B cell (primary cell): ENCODE results near the gene FLYWCH2. TPM values are rescaled to one million over a fixed set of nuclear protein-coding genes. Genes with fewer than 3 reads are reported as not detected.

ENCODE experiments used
- ATAC-seq: fragments of 200-7000 bp; cut with Tn5 transposase; one replicate; pipeline ENCODE4 v1.10.0; 2021; ENCODE audit warnings: low read depth, mild to moderate bottlenecking, moderate number of reproducible peaks, moderate library complexity
- CTCF ChIA-PET: fragments of 350-600 bp; sonication (Branson Sonifier 250); formaldehyde crosslinking; loops from one replicate; lab custom pipeline; 2021; ENCODE audit warnings: antibody characterized with exemption, inconsistent platforms; lab: Charles Lee
- POLR2A ChIA-PET: fragments of 350-600 bp; sonication (Branson Sonifier 250); formaldehyde crosslinking; loops from one replicate; lab custom pipeline; 2021; ENCODE audit warnings: antibody characterized with exemption; lab: Charles Lee
- DNase-seq: peaks from one replicate; pipeline ENCODE4 v3.0.0; 2013
- H2AFZ ChIP-seq: 2 replicates; pipeline ENCODE4 v1.6.1; 2012; ENCODE audit warnings: mild to moderate bottlenecking, low read depth, low read length; ENCODE audit not compliant: insufficient read depth, poor library complexity, severe bottlenecking
- H3K27ac ChIP-seq, 2 donors: 1 replicate in 1 of 2; 2 replicates in 1 of 2; pipeline ENCODE4 v1.5.1; 2012 to 2013; ENCODE audit warnings: low read length in 2 of 2, mild to moderate bottlenecking in 2 of 2, moderate library complexity in 1 of 2
- H3K27me3 ChIP-seq, 4 experiments: fragments of 200-600 bp in 1 of 4; sonication (generic) in 1 of 4; replicated peaks in 1 of 4; 1 replicate in 2 of 4; 2 replicates in 2 of 4; pipeline versions ENCODE4 v1.6.1 to v1.7.0; 2013 to 2016; ENCODE audit warnings: low read length in 3 of 4, mild to moderate bottlenecking in 2 of 4, mixed read lengths in 1 of 4, moderate library complexity in 1 of 4; ENCODE audit not compliant: insufficient read depth in 4 of 4, control insufficient read depth in 3 of 4; ENCODE audit errors: control extremely low read depth in 1 of 4
- H3K36me3 ChIP-seq, 2 experiments: replicated peaks in 1 of 2; 1 replicate in 1 of 2; 2 replicates in 1 of 2; pipeline versions ENCODE4 v1.6.1 to v1.7.1; 2013; ENCODE audit warnings: low read length in 1 of 2; ENCODE audit not compliant: insufficient read depth in 2 of 2, control insufficient read depth in 1 of 2; ENCODE audit errors: control extremely low read depth in 1 of 2, extremely low read depth in 1 of 2
- H3K4me1 ChIP-seq, 2 donors: fragments of 200-600 bp in 1 of 2; sonication (generic) in 1 of 2; 1 replicate in 1 of 2; 2 replicates in 1 of 2; pipeline versions ENCODE4 v1.5.1 to v1.6.1; 2013 to 2017; ENCODE audit warnings: low read length in 2 of 2; ENCODE audit not compliant: control insufficient read depth in 2 of 2, insufficient read depth in 2 of 2
- H3K4me2 ChIP-seq: replicated peaks from 2 replicates; pipeline ENCODE3; 2012; ENCODE audit warnings: mild to moderate bottlenecking, low read depth, low read length; ENCODE audit not compliant: poor library complexity, severe bottlenecking
- H3K4me3 ChIP-seq, 5 experiments: fragments of 200-600 bp in 1 of 5; sonication (generic) in 1 of 5; 1 replicate in 3 of 5; 2 replicates in 2 of 5; pipeline versions ENCODE4 v1.5.1 to v1.7.0; 2011 to 2016; ENCODE audit warnings: low read length in 4 of 5, mild to moderate bottlenecking in 4 of 5, low read depth in 2 of 5, control low read depth in 1 of 5, moderate library complexity in 1 of 5; ENCODE audit not compliant: insufficient read depth in 1 of 5; ENCODE audit errors: control extremely low read depth in 1 of 5, extremely low read depth in 1 of 5
- H3K79me2 ChIP-seq: fragments of 200-600 bp; sonication (generic); one replicate; pipeline ENCODE4 v1.6.0; 2016; ENCODE audit warnings: low read length; ENCODE audit not compliant: control insufficient read depth, insufficient read depth
- H3K9ac ChIP-seq: fragments of 200-600 bp; sonication (generic); 2 replicates; pipeline ENCODE4 v1.6.1; 2017; ENCODE audit warnings: mild to moderate bottlenecking, low read length, moderate library complexity
- H3K9me3 ChIP-seq, 3 donors: one replicate each; pipeline versions ENCODE4 v1.6.1 to v1.7.1; 2013; ENCODE audit warnings: low read length in 2 of 3; ENCODE audit not compliant: control insufficient read depth in 2 of 3, insufficient read depth in 1 of 3; ENCODE audit errors: control extremely low read depth in 1 of 3
- H4K20me1 ChIP-seq: 2 replicates; pipeline ENCODE4 v1.6.0; 2012; ENCODE audit warnings: mild to moderate bottlenecking, low read length; ENCODE audit not compliant: insufficient read depth, control insufficient read depth, poor library complexity, severe bottlenecking
- H3K27ac Mint-ChIP-seq: one replicate; pipeline ENCODE4 v1.8.0; 2021; ENCODE audit warnings: mixed read lengths
- H3K27me3 Mint-ChIP-seq: one replicate; pipeline ENCODE4 v1.8.0; 2021; ENCODE audit warnings: mixed read lengths
- H3K4me1 Mint-ChIP-seq: one replicate; pipeline ENCODE4 v1.8.0; 2021; ENCODE audit warnings: mixed read lengths
- H3K4me3 Mint-ChIP-seq: one replicate; pipeline ENCODE4 v1.8.0; 2021; ENCODE audit warnings: mixed read lengths
- H3K9me3 Mint-ChIP-seq: one replicate; pipeline ENCODE4 v1.8.0; 2022; ENCODE audit warnings: mixed read lengths; ENCODE audit not compliant: insufficient read depth
- CTCF ChIP-seq: fragments of 200-600 bp; IDR thresholded peaks from one replicate; pipeline ENCODE4 v1.8.0; 2022; ENCODE audit warnings: antibody characterized with exemption, mild to moderate bottlenecking
- EZH2 ChIP-seq: IDR thresholded peaks from 2 replicates; pipeline ENCODE4 v1.6.1; 2012; ENCODE audit warnings: borderline replicate concordance, low read depth, mild to moderate bottlenecking, moderate library complexity, low read length; ENCODE audit not compliant: insufficient read depth, poor library complexity, severe bottlenecking
- WGBS: methylation state at CpG from one replicate; pipeline ENCODE4 v1.1.5; 2013; ENCODE audit warnings: missing lambda C conversion rate; ENCODE audit not compliant: insufficient coverage; 5-methylcytosine and 5-hydroxymethylcytosine counted together
- intact Hi-C: fragments of 100-400 bp; cut with micrococcal nuclease; formaldehyde crosslinking; loops from one replicate; pipeline ENCODE4 v1.10.0; 2022
- polyA plus RNA-seq: library from polyadenylated mRNA; depleted of rRNA; stranded (reverse); fragments of >200 nt; gene quantifications from 2 replicates; pipeline ENCODE4 v1.2.3, GENCODE V29; 2012
- total RNA-seq, 2 donors: library from RNA; stranded (reverse); fragments of 120-200 nt in 1 of 2; gene quantifications; 1 replicate in 1 of 2; 2 replicates in 1 of 2; pipeline versions ENCODE4 v1.2.3 to v1.2.4, GENCODE V29; 2013 to 2022

The FLYWCH2 gene
- total and polyA plus RNA-seq, 2 donors (not counting 1 experiment from before 2014, with no cell fraction given), result 22.3 to 24.1 TPM

- H3K4me2 ChIP-seq, result no peak overlapping the region
- CTCF ChIA-PET, result interaction anchor here (1.1 kb wide), 1 partner anchor 29 kb away, joined by 4 read pairs; no protein-coding TSS in a partner anchor
- no peak overlapping the region for H2AFZ ChIP-seq
Measured at GRCh38 chr16:2898831-2899563, 16.0 kb downstream of the FLYWCH2 start.

More at GRCh38 chr16:2898831-2899563, 16.0 kb downstream of the FLYWCH2 start:
- 97% methylated on average over 7 of the region's 10 CpGs for WGBS
- H3K79me2 ChIP-seq, result peaks cover 20% of the 10 kb centered on the region
- H3K9ac ChIP-seq, result no peak overlapping the region
- no peak overlapping the region for H3K4me3 ChIP-seq
- H3K9me3 ChIP-seq, result no peaks in the 10 kb centered on the region
- Mint-ChIP-seq H3K9me3 (no peaks in the 10 kb centered on the region), H3K4me3 (no peak overlapping the region), H3K4me1 (peaks cover 16% of the 10 kb centered on the region), H3K27me3 (no peaks in the 10 kb centered on the region), H3K27ac (no peak overlapping the region)
- no peaks in the 10 kb centered on the region for H3K27me3 ChIP-seq
- POLR2A ChIA-PET, result interaction anchor here (0.6 to 1.7 kb wide), 3 partner anchors 16 to 32 kb away, joined by 4 to 5 read pairs (median 5); partner anchors contain the start of gene FLYWCH2
- peaks cover 20 to 25% of the 10 kb centered on the region in 2 donors for H3K4me1 ChIP-seq
- H3K36me3 ChIP-seq, result no peaks in the 10 kb centered on the region
- ATAC-seq (no peak), DNase-seq (no peak)
- no peak for TF ChIP-seq CTCF
- TF ChIP-seq EZH2, result no peak
- intact Hi-C loops, result no loop called here
- H3K27ac ChIP-seq, result no peak overlapping the region
- peaks cover 16% of the 10 kb centered on the region for H4K20me1 ChIP-seq
